HS-27A (cell line): ENCODE data around the gene RSBN1L.
A peak's percentile ranks its signal among the peaks of the same experiment; 100 is the strongest.
"Not testable (repeated sequence)": the region's sequence is repeated elsewhere in the genome, so short reads cannot be mapped to it uniquely, and the experiment has no call there.

Experiments
- DNase-seq: peaks from one replicate; pipeline ENCODE4 v3.0.0-alpha.2; 2012; ENCODE audit warnings: low read depth, missing footprints

The RSBN1L gene

GRCh38 chr7:77696057-77696642, at the start of gene RSBN1L:
Gene RSBN1L (plus strand): TSS chr7:77696459. CDS start chr7:77696470, 11 bp downstream.
- peak; percentile 86 for DNase-seq

DNA sequence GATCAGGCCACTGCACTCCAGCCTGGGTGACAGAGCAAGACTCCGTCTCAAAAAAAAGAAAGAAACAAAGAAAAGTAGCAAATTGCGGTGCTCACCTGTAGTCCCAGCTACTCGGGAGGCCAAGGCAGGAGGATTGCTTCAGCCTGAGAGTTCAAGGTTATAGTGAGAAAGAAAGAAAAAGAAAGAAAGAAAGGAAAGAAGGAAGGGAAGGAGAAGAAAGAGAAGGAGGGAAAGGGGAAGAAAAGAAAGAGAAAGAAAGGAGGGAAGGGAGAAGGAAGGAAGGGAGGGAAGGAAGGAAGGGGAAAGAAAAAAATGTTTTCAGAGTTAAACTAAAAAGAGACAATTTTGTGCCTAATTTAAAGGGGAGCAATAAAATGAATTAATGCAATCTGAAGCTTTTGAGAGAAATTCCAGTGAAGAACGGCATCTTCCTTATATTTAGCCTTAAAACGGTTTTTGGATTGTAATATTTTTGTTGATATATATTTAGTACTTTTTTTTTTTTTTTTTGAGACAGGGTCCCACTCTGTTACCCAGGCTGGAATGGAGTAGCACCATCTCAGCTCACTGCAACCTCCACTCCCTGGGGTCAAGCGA, 47.4 kb upstream of the RSBN1L start:
- no peak for DNase-seq

DNA sequence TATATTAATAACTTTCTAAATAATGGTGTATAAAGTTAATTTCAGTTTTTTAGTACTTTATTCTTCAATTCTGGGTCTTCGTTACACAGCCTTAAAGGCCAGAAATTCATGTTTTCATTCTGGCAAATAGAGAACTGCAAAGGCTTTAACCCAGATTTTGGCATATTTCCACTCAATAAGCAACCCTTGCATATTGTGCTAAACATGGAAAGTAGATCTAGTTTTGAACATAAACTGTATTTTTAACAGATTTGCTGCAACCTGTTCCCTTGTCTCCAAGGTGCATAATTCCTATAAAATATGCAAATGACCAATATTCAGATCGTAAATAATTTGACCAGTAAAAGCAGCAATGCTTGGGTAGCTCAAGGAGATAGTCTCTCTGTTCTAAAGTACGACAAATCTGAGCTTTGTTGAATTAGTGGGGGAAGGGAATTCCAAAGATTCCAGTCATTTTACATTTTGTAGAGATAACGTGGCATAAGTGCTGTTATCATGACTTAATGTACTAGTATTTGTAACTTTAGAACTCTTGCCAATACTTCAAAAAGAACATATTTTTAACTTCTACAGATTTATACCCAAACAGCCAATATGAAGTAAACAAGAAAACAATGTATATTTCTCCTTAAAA, 46.4 kb upstream of the RSBN1L start:
- DNase-seq = peak; percentile 64

- DNase-seq = peak; percentile 31
These were observed 44.6 kb upstream of the RSBN1L start for GRCh38 chr7:77651575-77652162.

GRCh38 chr7:77652826-77653225, 43.4 kb upstream of the RSBN1L start:
- DNase-seq = not testable (repeated sequence)

GRCh38 chr7:77653572-77653971, 42.7 kb upstream of the RSBN1L start:
- no peak for DNase-seq

- no peak for DNase-seq
These were observed 40.9 kb upstream of the RSBN1L start for GRCh38 chr7:77655356-77655755.

DNA sequence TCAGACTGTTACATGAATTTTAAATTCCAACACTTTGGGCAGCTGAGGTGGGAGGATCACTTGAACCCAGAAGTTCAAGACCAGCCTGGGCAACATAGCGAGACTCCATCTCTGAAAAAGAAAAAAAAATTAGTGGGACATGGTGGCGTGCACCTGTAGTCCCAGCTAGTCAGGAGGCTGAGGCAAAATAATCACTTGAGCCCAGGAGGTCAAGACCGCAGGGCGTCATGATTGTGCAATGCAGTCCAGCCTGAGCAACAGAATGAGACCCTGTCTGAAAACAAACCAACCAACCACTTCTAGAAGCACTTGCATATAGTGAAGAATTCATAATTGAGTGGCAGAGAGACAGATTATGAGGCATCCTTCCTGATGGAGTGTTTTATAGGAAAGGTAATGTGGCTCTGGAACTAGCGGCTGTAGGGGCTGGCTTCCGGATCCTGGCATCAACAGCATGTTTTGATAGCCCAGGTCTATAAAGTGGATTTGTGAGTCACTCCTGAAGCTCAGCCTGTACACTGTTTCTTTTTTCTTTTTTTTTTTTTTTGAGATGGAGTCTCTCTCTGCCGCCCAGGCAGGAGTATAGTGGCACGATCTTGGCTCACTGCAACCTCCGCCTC, 40.3 kb upstream of the RSBN1L start:
- DNase-seq = no peak

- no peak for DNase-seq
These were observed 38.6 kb upstream of the RSBN1L start for GRCh38 chr7:77657427-77658224.

GRCh38 chr7:77658928-77659327, 37.3 kb upstream of the RSBN1L start:
- DNase-seq = no peak

DNA sequence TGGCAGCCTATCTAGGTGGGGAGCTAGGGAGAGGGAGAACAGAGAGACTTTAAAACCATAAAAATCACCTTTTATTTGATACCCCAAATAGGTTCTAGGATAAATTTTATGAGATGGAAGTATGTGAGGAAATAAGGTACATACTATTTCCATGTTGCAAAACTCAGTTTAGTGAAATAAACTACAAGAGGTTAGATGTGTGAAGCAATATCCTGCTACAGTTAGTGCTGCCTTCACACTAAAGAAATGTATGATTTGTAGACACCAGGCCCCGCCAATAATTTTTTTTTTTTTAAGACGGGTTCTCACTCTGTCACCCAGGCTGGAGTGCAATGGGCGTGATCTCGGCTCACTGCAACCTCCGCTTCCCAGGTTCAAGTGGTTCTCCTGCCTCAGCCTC, 34.4 kb upstream of the RSBN1L start:
- no peak for DNase-seq

- DNase-seq = no peak
These were observed 33.4 kb upstream of the RSBN1L start for GRCh38 chr7:77662869-77663268.

DNA sequence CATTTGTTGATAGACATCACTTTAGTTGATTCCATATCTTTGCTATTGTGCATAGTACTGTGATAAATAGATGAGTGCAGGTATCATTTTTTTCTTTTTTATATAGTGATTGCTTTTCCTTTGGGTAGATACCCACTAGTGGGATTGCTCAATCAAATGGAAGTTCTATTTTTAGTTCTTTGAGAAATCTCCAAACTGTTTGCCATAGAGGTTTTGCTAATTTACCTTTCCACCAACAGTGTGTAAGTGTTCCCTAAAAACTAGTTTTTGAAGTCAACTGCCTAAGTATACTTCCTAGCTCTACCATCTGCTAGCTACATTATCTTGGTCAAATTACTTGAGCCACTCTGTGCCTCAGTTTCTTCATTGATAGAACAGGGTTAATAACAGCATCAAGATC, 31.5 kb upstream of the RSBN1L start:
- DNase-seq = no peak

- no peak for DNase-seq
These were observed 31.1 kb upstream of the RSBN1L start for GRCh38 chr7:77665161-77665560.

- no peak for DNase-seq
These were observed 28.7 kb upstream of the RSBN1L start for GRCh38 chr7:77667459-77668086.

GRCh38 chr7:77674878-77675277, 21.4 kb upstream of the RSBN1L start:
- no peak for DNase-seq

- DNase-seq = no peak
These were observed 16.7 kb upstream of the RSBN1L start for GRCh38 chr7:77679608-77680007.

DNA sequence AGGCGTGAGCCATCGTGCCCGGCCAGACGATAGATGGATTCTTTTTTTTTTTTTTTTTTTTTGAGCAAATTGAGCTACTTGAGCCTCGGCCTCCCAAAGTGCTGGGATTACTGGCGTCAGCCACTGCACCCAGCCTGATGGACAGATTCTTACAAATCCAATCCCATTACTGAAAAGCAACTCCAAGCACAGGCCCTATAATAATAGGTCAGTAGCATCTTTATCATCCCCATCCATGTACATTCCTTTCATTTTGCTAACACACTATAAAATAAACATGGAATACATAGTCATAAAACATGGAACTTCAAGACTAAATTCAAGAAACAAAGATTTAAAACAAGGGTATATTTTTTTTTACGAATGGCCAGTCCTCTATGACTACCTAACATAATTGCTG, 16.0 kb upstream of the RSBN1L start:
- DNase-seq = no peak

DNA sequence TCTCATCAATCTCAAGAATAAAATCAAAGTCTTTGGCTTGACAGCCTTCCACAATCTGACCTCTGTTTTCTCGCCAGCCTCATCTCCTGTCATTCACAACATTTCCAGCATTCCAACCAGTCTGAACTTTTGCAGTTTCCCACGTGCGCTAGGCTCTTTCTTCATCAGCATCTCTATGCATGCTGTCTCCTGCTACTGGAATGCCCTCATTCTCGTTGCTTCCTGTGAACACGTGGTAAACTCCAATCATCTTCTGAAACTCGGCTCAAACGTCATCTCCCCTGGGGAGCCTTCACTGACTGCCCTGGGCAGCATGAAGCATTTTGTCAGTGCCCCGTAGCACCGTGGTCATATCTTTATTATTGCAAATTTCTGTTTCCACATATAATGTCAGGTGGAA, 12.2 kb upstream of the RSBN1L start:
- no peak for DNase-seq

DNA sequence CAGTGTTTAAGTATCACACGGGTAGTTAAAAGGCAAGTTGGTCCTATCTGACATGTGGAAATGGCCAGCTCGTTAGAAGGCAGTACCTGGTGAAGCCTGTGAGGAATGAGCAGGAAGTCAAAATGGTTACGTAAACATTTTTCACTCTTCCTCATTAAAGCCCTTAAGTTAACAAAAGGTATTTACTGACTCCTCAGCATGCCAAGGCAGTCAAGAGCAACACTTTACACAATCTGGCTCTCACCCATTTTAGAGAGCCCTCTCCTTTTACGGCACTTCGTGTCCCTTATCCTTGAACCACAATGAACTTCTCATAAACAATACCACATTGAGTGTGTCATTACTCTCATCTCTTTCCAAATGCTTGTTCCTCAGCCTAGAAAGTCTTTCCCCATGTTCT, 11.0 kb upstream of the RSBN1L start:
- DNase-seq = no peak

GRCh38 chr7:77687100-77687746, 9.0 kb upstream of the RSBN1L start:
- DNase-seq = no peak
